WERI-Rb-1 (cell line): ENCODE results near the gene WDR35.

Experiments
- DNase-seq: peaks from one replicate; pipeline ENCODE4 v3.0.0-alpha.2; 2020
- H3K27ac ChIP-seq: fragments of 250-450 bp; sonication (Bioruptor Pico); 2 replicates; pipeline ENCODE4 v1.5.1; 2020; ENCODE audit warnings: mild to moderate bottlenecking, moderate library complexity
- H3K27me3 ChIP-seq: fragments of 250-450 bp; sonication (Bioruptor Pico); 2 replicates; pipeline ENCODE4 v1.5.1; 2021; ENCODE audit warnings: mild to moderate bottlenecking, low read depth, moderate library complexity; ENCODE audit not compliant: insufficient read depth, severe bottlenecking
- H3K36me3 ChIP-seq: fragments of 250-450 bp; sonication (Bioruptor Pico); 2 replicates; pipeline ENCODE4 v1.5.1; 2020; ENCODE audit warnings: mild to moderate bottlenecking, moderate library complexity
- H3K4me3 ChIP-seq: 2 replicates; pipeline ENCODE4 v1.5.1; 2011; ENCODE audit warnings: low read depth, mild to moderate bottlenecking, control low read depth, low read length
- H3K9me3 ChIP-seq: fragments of 250-450 bp; sonication (Bioruptor Pico); 2 replicates; pipeline ENCODE4 v1.5.1; 2021; ENCODE audit warnings: mild to moderate bottlenecking, moderate library complexity; ENCODE audit not compliant: severe bottlenecking
- TF ChIP-seq, protein P1 (sequence below): IDR thresholded peaks from 2 replicates; pipeline ENCODE4 v1.5.1; 2011; ENCODE audit warnings: low read depth, mild to moderate bottlenecking, control low read depth, inconsistent platforms, low read length

Gene WDR35

DNA sequence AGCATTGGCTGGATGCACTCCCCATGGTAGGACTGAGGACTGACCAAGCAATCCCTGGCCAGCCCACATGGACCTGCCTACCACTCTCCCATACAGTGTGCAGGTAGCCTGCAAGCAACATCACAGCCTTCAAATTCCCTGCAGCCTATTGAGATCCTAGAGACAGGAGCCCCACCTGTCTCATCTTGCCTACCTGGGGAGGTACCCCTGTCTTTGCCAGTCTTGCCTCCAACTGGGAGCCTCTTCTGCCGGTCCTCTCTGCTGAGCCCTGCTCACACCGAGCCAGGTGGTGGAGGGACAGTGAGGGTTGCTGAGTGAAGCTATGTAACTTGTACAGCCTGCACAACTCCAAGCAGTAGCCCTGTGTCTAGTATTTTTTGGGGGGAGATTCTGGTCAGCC lies 118.1 kb downstream of the WDR35 start:
- no peaks in the 10 kb centered on the region for H3K9me3 ChIP-seq
- no peak overlapping the region for H3K4me3 ChIP-seq
- no peak overlapping the region for H3K27ac ChIP-seq
- H3K27me3 ChIP-seq = no peaks in the 10 kb centered on the region
- TF ChIP-seq, protein P1, sequence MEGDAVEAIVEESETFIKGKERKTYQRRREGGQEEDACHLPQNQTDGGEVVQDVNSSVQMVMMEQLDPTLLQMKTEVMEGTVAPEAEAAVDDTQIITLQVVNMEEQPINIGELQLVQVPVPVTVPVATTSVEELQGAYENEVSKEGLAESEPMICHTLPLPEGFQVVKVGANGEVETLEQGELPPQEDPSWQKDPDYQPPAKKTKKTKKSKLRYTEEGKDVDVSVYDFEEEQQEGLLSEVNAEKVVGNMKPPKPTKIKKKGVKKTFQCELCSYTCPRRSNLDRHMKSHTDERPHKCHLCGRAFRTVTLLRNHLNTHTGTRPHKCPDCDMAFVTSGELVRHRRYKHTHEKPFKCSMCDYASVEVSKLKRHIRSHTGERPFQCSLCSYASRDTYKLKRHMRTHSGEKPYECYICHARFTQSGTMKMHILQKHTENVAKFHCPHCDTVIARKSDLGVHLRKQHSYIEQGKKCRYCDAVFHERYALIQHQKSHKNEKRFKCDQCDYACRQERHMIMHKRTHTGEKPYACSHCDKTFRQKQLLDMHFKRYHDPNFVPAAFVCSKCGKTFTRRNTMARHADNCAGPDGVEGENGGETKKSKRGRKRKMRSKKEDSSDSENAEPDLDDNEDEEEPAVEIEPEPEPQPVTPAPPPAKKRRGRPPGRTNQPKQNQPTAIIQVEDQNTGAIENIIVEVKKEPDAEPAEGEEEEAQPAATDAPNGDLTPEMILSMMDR = no peak
- DNase-seq = no peak
- H3K36me3 ChIP-seq = no peaks in the 10 kb centered on the region

DNA sequence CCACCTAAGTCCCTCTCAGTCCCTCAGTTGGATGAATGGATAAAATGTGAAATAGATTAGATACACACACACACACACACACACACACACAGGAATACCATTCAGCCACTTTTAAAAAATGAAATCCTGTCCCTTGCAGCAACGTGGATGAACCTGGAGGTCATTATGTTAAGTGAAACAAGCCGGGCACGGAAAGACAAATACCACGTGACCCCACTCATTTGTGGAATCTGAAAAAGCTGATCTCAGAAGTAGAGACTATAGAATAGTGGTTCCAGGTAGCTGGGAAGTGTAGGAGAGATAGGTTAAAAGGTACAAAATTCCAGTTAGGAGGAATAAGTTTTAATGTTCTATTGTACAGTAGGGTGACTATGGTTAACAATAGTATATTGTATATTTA lies 119.1 kb downstream of the WDR35 start:
- H3K36me3 ChIP-seq = no peaks in the 10 kb centered on the region
- no peaks in the 10 kb centered on the region for H3K9me3 ChIP-seq
- no peak for DNase-seq
- TF ChIP-seq, protein P1 = no peak
- H3K27me3 ChIP-seq = no peaks in the 10 kb centered on the region
- H3K27ac ChIP-seq = no peak overlapping the region
- H3K4me3 ChIP-seq = no peak overlapping the region

DNA sequence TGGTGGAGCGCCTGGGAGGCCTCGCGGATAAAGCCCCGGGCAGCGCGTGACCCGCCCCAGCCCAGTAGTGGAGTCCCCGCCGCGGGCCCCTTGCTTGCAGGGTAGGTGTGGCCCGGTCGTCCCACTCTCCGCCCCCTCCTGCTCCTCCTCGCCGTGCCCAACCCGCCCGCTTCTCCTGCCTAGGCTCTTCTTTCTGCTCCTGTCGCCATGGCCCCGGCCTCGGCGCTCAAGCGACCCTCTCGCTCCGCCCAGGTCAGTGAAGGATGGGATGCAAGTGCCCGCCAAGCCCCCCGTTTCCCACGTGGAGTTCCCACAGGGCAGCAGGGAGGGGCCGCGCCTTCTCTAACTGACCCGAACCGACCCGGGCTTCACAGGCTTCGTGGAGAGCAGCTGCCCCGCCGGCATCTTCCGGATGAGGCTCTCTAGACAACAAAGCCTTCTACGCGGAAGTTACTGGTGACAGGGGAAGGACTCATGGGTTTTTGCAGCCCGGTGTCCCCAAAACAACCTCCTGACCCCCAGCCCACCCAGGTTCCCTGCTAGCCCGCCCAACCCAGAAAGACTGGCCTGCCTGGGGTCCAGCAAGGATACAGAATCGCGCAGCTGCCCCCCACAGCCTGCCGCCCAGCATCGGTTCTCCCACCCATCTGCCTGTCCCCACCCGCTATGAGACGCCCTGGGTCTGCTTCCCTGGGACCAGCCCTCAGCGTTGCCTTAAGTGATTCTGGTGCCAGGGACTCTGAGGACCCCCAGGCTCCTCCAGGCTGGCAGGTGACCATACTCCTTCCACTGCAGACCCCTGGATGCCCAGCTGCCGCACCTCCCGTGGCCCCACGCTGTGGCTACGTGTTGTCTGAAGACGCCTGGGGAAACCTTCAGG lies 121.0 kb downstream of the WDR35 start:
- H3K9me3 ChIP-seq = no peaks in the 10 kb centered on the region
- TF ChIP-seq, protein P1 = no peak
- no peak overlapping the region for H3K27ac ChIP-seq
- no peak overlapping the region for H3K4me3 ChIP-seq
- H3K36me3 ChIP-seq = no peaks in the 10 kb centered on the region
- H3K27me3 ChIP-seq = no peaks in the 10 kb centered on the region
- DNase-seq = no peak

DNA sequence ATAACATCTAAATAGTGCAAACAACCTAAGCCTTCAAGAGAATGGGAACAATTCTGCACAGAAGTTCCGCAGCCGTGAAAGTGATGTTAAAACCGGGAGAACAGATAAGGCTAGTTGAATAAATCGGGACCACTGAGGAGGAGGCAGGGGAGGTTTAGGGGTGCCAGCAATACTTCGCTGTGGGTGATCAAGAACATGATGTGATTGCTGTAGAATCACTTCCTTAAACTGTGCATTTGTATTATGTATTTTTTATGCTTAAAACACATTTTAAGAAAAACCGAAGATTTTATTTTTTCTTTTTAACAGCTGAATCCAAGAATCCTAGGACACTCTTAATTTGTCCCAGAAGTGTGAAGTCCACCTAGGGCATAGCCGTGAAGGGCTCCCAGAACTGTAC lies 121.7 kb downstream of the WDR35 start:
- Histone ChIP-seq H3K36me3 (no peaks in the 10 kb centered on the region), H3K27ac (no peak overlapping the region), H3K27me3 (no peaks in the 10 kb centered on the region), H3K4me3 (no peak overlapping the region), H3K9me3 (no peaks in the 10 kb centered on the region)
- TF ChIP-seq, protein P1 = no peak
- DNase-seq = no peak

DNA sequence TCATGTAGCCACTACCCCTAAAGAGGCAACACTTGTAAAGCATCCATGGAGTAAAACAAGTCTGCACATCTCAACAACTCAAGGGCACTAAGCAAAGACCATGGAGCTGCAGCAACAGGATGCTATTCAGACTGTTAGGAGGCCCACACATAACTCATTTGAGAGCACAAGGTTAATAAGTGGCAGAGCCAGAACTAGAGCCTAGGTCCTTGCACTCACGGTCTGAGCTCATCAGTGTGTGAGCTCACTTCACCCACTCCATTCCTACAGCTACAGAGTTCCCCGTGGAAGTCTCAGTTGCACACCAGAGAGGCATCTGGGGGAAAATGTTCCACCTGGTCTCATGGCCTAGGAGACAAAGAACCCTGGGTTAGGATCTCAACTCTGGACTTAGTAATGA lies 123.1 kb downstream of the WDR35 start:
- TF ChIP-seq, protein P1 = no peak
- no peak overlapping the region for H3K27ac ChIP-seq

DNA sequence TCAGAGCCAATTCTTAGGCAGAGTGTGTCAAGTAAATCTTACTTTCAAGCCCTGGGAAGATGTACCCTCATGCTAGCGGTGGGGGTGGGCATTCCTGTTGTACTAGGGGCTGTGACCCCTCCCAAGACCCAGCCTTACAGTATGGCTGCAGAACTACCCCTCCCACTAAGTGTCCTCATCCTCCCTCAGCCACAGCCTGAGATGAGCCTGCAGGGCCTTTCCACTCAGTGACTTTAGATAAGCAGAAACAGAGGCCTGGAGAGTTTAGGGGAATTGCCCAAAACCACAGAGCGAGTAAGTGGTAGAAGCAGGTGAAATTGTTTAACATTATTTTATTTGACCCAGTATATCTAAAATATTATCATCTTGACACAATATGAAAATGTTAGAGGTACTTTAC lies 124.8 kb downstream of the WDR35 start:
- H3K27ac ChIP-seq = no peak overlapping the region
- DNase-seq = no peak
- no peak overlapping the region for H3K4me3 ChIP-seq
- TF ChIP-seq, protein P1 = no peak
- peaks cover 18% of the 10 kb centered on the region for H3K27me3 ChIP-seq
- no peaks in the 10 kb centered on the region for H3K36me3 ChIP-seq
- no peaks in the 10 kb centered on the region for H3K9me3 ChIP-seq

More for the DNA sequence above, 123.1 kb downstream of the WDR35 start:
- Histone ChIP-seq H3K9me3 (no peaks in the 10 kb centered on the region), H3K27me3 (peaks cover 10% of the 10 kb centered on the region), H3K36me3 (no peaks in the 10 kb centered on the region), H3K4me3 (no peak overlapping the region)
- no peak for DNase-seq
